ENCODE results near the gene TMEM108.

The TMEM108 gene

GRCh38 chr3:133424937-133425869 is 387.0 kb downstream of the TMEM108 start:
- no peak for DNase-seq (ENCODE audit: low spot score)

GRCh38 chr3:133425898-133426297 is 387.7 kb downstream of the TMEM108 start:
- no peak for DNase-seq (ENCODE audit: low spot score)

GRCh38 chr3:133426721-133427120 is 388.5 kb downstream of the TMEM108 start:
- DNase-seq (ENCODE audit: low spot score), result no peak

GRCh38 chr3:133428552-133428951 is 390.4 kb downstream of the TMEM108 start:
- no peak for DNase-seq (ENCODE audit: low spot score)

- no peak for DNase-seq (ENCODE audit: low spot score)
These were observed 390.9 kb downstream of the TMEM108 start for GRCh38 chr3:133429063-133429462.

- DNase-seq (ENCODE audit: low spot score), result no peak
These were observed 401.4 kb downstream of the TMEM108 start for GRCh38 chr3:133439563-133439962.

- DNase-seq (ENCODE audit: low spot score), result no peak
These were observed 402.5 kb downstream of the TMEM108 start for GRCh38 chr3:133440652-133441051.

- DNase-seq (ENCODE audit: low spot score), result no peak
These were observed 403.7 kb downstream of the TMEM108 start for GRCh38 chr3:133441867-133442270.

- no peak for DNase-seq (ENCODE audit: low spot score)
These were observed 404.3 kb downstream of the TMEM108 start for GRCh38 chr3:133442518-133442917.

GRCh38 chr3:133443649-133444422 is 405.6 kb downstream of the TMEM108 start:
- no peak for DNase-seq (ENCODE audit: low spot score)

- DNase-seq (ENCODE audit: low spot score), result no peak
These were observed 406.2 kb downstream of the TMEM108 start for GRCh38 chr3:133444423-133444774.

- DNase-seq (ENCODE audit: low spot score), result no peak
These were observed 406.9 kb downstream of the TMEM108 start for GRCh38 chr3:133445108-133445507.

Measured in iPS-NIHi11 (cell line).